Karpas-422 (cell line): Measurements from ENCODE around the gene SLC17A5. TPM values are rescaled to one million over a fixed set of nuclear protein-coding genes. Genes with fewer than 3 reads are reported as not detected.
A peak's percentile ranks its signal among the peaks of the same experiment; 100 is the strongest.

Source experiments
- DNase-seq: peaks from one replicate; pipeline ENCODE4 v3.0.0-alpha.2; 2015
- H2AFZ ChIP-seq: fragments of 200-600 bp; sonication (generic); 2 replicates; pipeline ENCODE4 v1.6.1; 2014; ENCODE audit warnings: antibody characterized with exemption, low read length, mixed read lengths
- H3K27ac ChIP-seq: fragments of 200-600 bp; sonication (generic); 2 replicates; pipeline ENCODE4 v1.5.1; 2014; ENCODE audit warnings: mild to moderate bottlenecking, low read length, moderate library complexity
- H3K27me3 ChIP-seq: fragments of 200-600 bp; sonication (generic); 2 replicates; pipeline ENCODE4 v1.6.1; 2014; ENCODE audit warnings: low read length, mixed read lengths
- H3K36me3 ChIP-seq: fragments of 200-600 bp; sonication (generic); 2 replicates; pipeline ENCODE4 v1.6.1; 2014; ENCODE audit warnings: low read length, mixed read lengths; ENCODE audit not compliant: insufficient read depth
- H3K4me1 ChIP-seq: fragments of 200-600 bp; sonication (generic); 2 replicates; pipeline ENCODE4 v1.6.1; 2014; ENCODE audit warnings: mild to moderate bottlenecking, low read length, mixed read lengths
- H3K4me2 ChIP-seq: fragments of 200-600 bp; sonication (generic); 2 replicates; pipeline ENCODE4 v1.6.1; 2014; ENCODE audit warnings: low read length, low read depth, mild to moderate bottlenecking; ENCODE audit not compliant: poor library complexity, severe bottlenecking
- H3K4me3 ChIP-seq: fragments of 200-600 bp; sonication (generic); 2 replicates; pipeline ENCODE4 v1.5.1; 2014; ENCODE audit warnings: mild to moderate bottlenecking, antibody characterized with exemption, low read length, mixed read lengths
- H3K79me2 ChIP-seq: fragments of 200-600 bp; sonication (generic); 2 replicates; pipeline ENCODE4 v1.6.1; 2014; ENCODE audit warnings: mild to moderate bottlenecking, low read length, mixed read lengths
- H3K9ac ChIP-seq: fragments of 200-600 bp; sonication (generic); 2 replicates; pipeline ENCODE4 v1.6.0; 2014; ENCODE audit warnings: low read length
- H3K9me2 ChIP-seq: fragments of 200-600 bp; sonication (generic), shearing (Covaris generic); replicated peaks from 2 replicates; pipeline ENCODE4 v1.6.0; 2014; ENCODE audit warnings: mild to moderate bottlenecking, low read length, moderate library complexity; ENCODE audit not compliant: insufficient read depth
- H3K9me3 ChIP-seq: fragments of 300-700, 200-600 bp; sonication (generic); 2 replicates; pipeline ENCODE4 v1.6.1; 2014; ENCODE audit warnings: low read length, mixed read lengths
- H4K20me1 ChIP-seq: fragments of 200-600 bp; sonication (generic); 2 replicates; pipeline ENCODE4 v1.6.1; 2014; ENCODE audit warnings: mild to moderate bottlenecking, antibody characterized with exemption, low read length, low read depth; ENCODE audit not compliant: insufficient read depth
- total RNA-seq: library from RNA; depleted of rRNA; stranded (reverse); fragments of >200 nt; shearing (Covaris generic); gene quantifications from 2 replicates; pipeline ENCODE4 v1.2.3, GENCODE V29; 2014; ENCODE audit warnings: low replicate concordance; rRNA removed

The SLC17A5 gene, protein sequence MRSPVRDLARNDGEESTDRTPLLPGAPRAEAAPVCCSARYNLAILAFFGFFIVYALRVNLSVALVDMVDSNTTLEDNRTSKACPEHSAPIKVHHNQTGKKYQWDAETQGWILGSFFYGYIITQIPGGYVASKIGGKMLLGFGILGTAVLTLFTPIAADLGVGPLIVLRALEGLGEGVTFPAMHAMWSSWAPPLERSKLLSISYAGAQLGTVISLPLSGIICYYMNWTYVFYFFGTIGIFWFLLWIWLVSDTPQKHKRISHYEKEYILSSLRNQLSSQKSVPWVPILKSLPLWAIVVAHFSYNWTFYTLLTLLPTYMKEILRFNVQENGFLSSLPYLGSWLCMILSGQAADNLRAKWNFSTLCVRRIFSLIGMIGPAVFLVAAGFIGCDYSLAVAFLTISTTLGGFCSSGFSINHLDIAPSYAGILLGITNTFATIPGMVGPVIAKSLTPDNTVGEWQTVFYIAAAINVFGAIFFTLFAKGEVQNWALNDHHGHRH
- total RNA-seq, result 6.0 and 10.1 TPM in 2 replicates

DNA sequence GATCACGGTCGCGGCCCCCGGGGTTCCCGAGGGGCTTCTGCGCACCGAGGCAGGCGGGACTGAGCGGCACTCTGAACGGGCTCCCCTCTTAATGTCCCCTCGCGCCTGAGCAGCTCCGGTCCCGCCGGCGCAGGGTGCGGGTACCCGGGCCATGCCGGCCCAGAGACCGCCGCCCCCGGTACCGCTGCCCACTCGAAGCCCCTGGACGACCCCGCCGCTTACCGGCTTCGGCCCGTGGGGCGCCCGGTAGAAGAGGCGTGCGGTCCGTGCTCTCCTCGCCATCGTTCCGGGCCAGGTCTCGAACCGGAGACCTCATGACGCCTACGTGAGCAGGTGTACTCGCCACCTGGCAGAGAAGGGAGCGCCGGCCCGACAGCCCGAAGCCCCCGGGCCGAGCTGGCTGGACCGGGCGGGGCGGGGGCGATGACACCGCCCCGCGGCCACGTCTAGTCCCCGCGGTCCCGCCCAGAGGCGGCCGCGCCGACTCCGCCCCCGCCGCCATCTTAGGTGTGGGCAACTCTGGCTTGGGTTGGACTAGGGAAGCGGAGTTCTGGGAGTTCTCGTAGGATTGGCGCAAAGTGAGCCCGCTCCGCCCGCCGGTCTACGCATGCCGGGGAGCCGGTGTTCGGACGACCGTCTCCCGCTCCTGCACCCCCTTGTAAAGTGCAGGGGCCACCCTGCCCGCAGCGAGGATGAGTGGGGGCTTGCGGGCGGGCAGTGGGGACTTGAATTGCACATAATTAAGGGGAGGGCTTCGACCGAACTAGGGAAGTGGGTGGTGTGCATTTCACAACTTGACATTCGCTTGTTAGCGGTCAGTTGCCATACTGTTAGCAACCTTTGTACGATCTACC, at the start of gene SLC17A5:
Gene SLC17A5 (minus strand): TSS at position 422 of the 854 bp plus-strand sequence. CDS start 106 bp downstream, at position 316.
- Histone ChIP-seq H3K9me3 (no peaks in the 10 kb centered on the region), H3K4me2 (peak within 1 kb of the TSS; percentile 77), H3K79me2 (peaks cover 23% of the 10 kb centered on the region), H3K27me3 (no peaks in the 10 kb centered on the region), H3K9me2 (no peaks in the 10 kb centered on the region), H4K20me1 (no peaks in the 10 kb centered on the region), H3K36me3 (no peaks in the 10 kb centered on the region), H2AFZ (peak within 1 kb of the TSS; percentile 96), H3K9ac (peak within 1 kb of the TSS; percentile 92), H3K4me1 (peaks cover 21% of the 10 kb centered on the region), H3K4me3 (peak within 1 kb of the TSS; percentile 81), H3K27ac (peak within 1 kb of the TSS; percentile 85)
- DNase-seq, result peak; percentile 98

DNA sequence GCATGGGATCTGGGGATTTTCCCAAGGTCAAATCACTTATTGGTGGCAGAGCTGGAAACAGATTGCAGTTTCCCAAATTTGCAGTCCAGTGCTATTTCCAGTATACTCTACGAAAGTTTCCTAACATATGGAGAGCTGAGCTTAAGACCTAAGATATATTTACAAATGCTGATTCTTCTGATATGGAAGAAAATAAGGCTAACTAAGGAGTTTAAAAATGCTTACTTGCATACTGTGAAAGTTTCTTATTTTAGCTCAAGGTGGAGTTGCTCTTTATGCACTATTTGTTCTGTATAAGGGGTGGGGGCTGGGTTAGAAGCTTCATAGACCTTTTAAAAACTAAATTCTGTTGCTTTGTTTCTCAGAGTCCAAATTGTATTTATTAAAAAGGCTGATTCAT, 49.7 kb upstream of the SLC17A5 start:
- no peak overlapping the region for H3K4me2 ChIP-seq
- no peak overlapping the region for H3K9ac ChIP-seq
- H3K36me3 ChIP-seq, result no peaks in the 10 kb centered on the region
- H3K27me3 ChIP-seq, result no peaks in the 10 kb centered on the region
- H3K9me3 ChIP-seq, result no peaks in the 10 kb centered on the region
- H3K9me2 ChIP-seq, result no peaks in the 10 kb centered on the region
- no peak overlapping the region for H3K27ac ChIP-seq
- DNase-seq, result no peak
- H3K79me2 ChIP-seq, result no peaks in the 10 kb centered on the region
- no peaks in the 10 kb centered on the region for H3K4me1 ChIP-seq
- no peak overlapping the region for H3K4me3 ChIP-seq
- no peaks in the 10 kb centered on the region for H4K20me1 ChIP-seq
- H2AFZ ChIP-seq, result no peak overlapping the region

- Histone ChIP-seq H3K4me2 (no peak overlapping the region), H3K36me3 (no peaks in the 10 kb centered on the region), H3K4me1 (no peaks in the 10 kb centered on the region), H3K27ac (no peak overlapping the region), H3K9me3 (no peaks in the 10 kb centered on the region), H2AFZ (no peak overlapping the region), H3K4me3 (no peak overlapping the region), H3K27me3 (no peaks in the 10 kb centered on the region), H3K79me2 (no peaks in the 10 kb centered on the region), H4K20me1 (no peaks in the 10 kb centered on the region), H3K9ac (no peak overlapping the region), H3K9me2 (no peaks in the 10 kb centered on the region)
- DNase-seq, result no peak
Observed at GRCh38 chr6:73702444-73702843, 48.7 kb upstream of the SLC17A5 start.

DNA sequence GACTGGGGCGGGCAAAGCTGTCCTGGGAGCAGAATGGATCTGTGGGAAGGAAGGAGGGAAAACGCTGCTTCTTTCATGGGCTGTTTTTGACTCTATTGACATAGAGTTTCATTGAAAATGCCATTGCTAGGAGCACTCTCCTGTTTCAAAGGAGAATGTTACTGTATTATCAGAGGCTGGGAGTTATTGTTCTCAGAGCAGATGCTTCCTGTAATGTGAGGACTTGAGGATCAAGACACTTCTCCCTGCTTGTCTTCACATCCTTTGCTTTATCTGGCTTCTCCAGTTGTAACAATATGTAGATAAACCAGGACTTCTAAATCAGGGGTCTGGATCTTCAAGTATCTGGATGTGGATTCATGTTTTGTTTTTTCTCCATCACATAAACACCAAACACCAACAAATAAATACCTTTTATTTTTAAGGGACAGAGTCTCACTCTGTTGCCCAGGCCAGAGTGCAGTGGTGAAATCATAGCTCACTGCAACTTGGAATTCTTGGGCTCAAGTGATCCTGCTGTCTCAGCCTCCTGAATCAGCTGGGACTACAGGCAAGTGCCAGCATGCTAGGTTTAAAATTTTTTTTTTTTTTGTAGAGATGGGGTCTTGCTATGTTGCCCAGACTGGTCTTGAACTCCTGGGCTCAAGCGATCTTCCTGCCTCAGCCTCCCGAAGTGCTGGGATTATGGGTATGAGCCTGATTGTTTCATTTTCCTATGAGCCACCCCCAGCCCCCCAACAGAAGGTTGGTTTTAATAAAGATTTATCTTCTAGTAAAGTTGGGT, 46.1 kb upstream of the SLC17A5 start:
- Histone ChIP-seq H3K27ac (no peak overlapping the region), H3K79me2 (no peaks in the 10 kb centered on the region), H3K4me1 (no peaks in the 10 kb centered on the region), H3K9me2 (no peaks in the 10 kb centered on the region), H3K4me3 (no peak overlapping the region), H4K20me1 (no peaks in the 10 kb centered on the region), H3K4me2 (no peak overlapping the region), H3K36me3 (no peaks in the 10 kb centered on the region), H2AFZ (no peak overlapping the region), H3K27me3 (no peaks in the 10 kb centered on the region), H3K9me3 (no peaks in the 10 kb centered on the region), H3K9ac (no peak overlapping the region)
- DNase-seq, result no peak

DNA sequence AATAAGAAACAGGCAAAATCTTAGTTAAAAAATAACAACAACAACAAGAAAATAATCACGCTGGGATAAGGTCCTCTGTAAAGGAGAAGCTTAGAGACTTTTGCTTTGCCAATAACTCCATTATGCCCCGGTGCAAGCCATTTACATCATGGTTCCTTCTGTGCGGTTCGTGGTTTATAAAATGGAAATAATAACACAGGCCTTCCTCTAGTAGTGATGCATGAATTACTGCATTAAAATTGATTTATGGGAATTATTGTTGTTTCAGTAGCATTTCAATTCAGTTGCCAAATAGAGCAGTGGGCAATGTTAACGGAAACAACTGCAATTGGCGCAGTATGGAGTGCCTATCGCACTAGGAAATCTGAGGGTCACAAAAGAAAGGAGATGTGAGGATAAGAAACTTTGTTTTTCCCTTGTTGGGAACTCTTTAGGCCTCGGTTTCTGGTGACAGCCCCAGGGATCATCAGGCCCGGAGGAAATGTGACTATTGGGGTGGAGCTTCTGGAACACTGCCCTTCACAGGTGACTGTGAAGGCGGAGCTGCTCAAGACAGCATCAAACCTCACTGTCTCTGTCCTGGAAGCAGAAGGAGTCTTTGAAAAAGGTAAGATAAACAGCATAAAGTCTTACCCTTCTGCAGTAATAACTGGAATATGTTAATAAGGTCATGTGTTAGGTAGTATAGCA, 43.3 kb upstream of the SLC17A5 start:
- Histone ChIP-seq H3K9me2 (no peaks in the 10 kb centered on the region), H3K27me3 (no peaks in the 10 kb centered on the region), H3K4me2 (no peak overlapping the region), H3K36me3 (no peaks in the 10 kb centered on the region), H3K9ac (no peak overlapping the region), H3K27ac (no peak overlapping the region), H3K9me3 (no peaks in the 10 kb centered on the region), H3K79me2 (no peaks in the 10 kb centered on the region), H4K20me1 (no peaks in the 10 kb centered on the region), H3K4me3 (no peak overlapping the region), H3K4me1 (no peaks in the 10 kb centered on the region), H2AFZ (no peak overlapping the region)
- no peak for DNase-seq

- Histone ChIP-seq H3K27ac (no peak within 1 kb of the TSS), H3K4me3 (peak within 1 kb of the TSS; percentile 32; the same call in 1 of the 2 replicates)
Observed at GRCh38 chr6:73695619-73696421, 42.0 kb upstream of the SLC17A5 start, which contains the start of gene CD109. CD109 (plus strand) TSS chr6:73696203; CDS start chr6:73696216, 13 bp downstream.

More at GRCh38 chr6:73695619-73696421, 42.0 kb upstream of the SLC17A5 start, which contains the start of gene CD109:
- Histone ChIP-seq H3K27me3 (no peaks in the 10 kb centered on the region), H3K9me2 (no peaks in the 10 kb centered on the region), H2AFZ (no peak within 1 kb of the TSS), H3K9ac (no peak within 1 kb of the TSS), H4K20me1 (no peaks in the 10 kb centered on the region), H3K4me2 (peak within 1 kb of the TSS; percentile 50), H3K36me3 (no peaks in the 10 kb centered on the region), H3K4me1 (no peaks in the 10 kb centered on the region), H3K79me2 (no peaks in the 10 kb centered on the region), H3K9me3 (no peaks in the 10 kb centered on the region)
- no peak for DNase-seq
